ENCODE results near the gene WDR73.

The WDR73 gene

GRCh38 chr15:84616235-84616634 is 37.8 kb downstream of the WDR73 start:
- peaks cover 22% of the 10 kb centered on the region for H3K36me3 ChIP-seq (ENCODE audit: insufficient read depth, low read length)
- H3K4me3 ChIP-seq: no peak overlapping the region
- H3K9me3 ChIP-seq (ENCODE audit: low read depth, low read length): peaks cover 8% of the 10 kb centered on the region
- no peak overlapping the region for H3K9ac ChIP-seq (ENCODE audit: insufficient read length)
- no peak for DNase-seq (ENCODE audit: low read depth, low spot score)
- no peak for TF ChIP-seq POLR2AphosphoS5 (IDR thresholded peaks at IDR 0.05; ENCODE audit: borderline replicate concordance, low read depth, low read length)
- TF ChIP-seq EZH2 (IDR thresholded peaks at IDR 0.05): no peak
- no peak for TF ChIP-seq FOXP2 (optimal IDR thresholded peaks at IDR 0.05; ENCODE audit: control extremely low read depth, extremely low read length, insufficient read depth)
- no peak overlapping the region for H3K27ac ChIP-seq

GRCh38 chr15:84611631-84612030 is 42.5 kb downstream of the WDR73 start:
- no peak for DNase-seq (ENCODE audit: low read depth, low spot score)
- Histone ChIP-seq H3K4me3 (no peak overlapping the region), H3K27ac (no peak overlapping the region), H3K9me3 (ENCODE audit: low read depth, low read length) (no peaks in the 10 kb centered on the region; the same call in 1 of the 2 replicates), H3K9ac (ENCODE audit: insufficient read length) (no peak overlapping the region), H3K36me3 (ENCODE audit: insufficient read depth, low read length) (peaks cover 10% of the 10 kb centered on the region)
- TF ChIP-seq EZH2 (IDR thresholded peaks at IDR 0.05): no peak
- TF ChIP-seq FOXP2 (optimal IDR thresholded peaks at IDR 0.05; ENCODE audit: control extremely low read depth, extremely low read length, insufficient read depth): no peak
- no peak for TF ChIP-seq POLR2AphosphoS5 (IDR thresholded peaks at IDR 0.05; ENCODE audit: borderline replicate concordance, low read depth, low read length)

- Histone ChIP-seq H3K4me3 (no peak overlapping the region), H3K9ac (ENCODE audit: insufficient read length) (no peak overlapping the region), H3K27ac (no peak overlapping the region), H3K36me3 (ENCODE audit: insufficient read depth, low read length) (peaks cover 16% of the 10 kb centered on the region), H3K9me3 (ENCODE audit: low read depth, low read length) (no peaks in the 10 kb centered on the region)
- DNase-seq (ENCODE audit: low read depth, low spot score): no peak
- TF ChIP-seq EZH2 (IDR thresholded peaks at IDR 0.05) (no peak), POLR2AphosphoS5 (IDR thresholded peaks at IDR 0.05; ENCODE audit: borderline replicate concordance, low read depth, low read length) (no peak), FOXP2 (optimal IDR thresholded peaks at IDR 0.05; ENCODE audit: control extremely low read depth, extremely low read length, insufficient read depth) (no peak)
Measured at GRCh38 chr15:84609818-84610525, 44.1 kb downstream of the WDR73 start.

GRCh38 chr15:84608707-84609284 is 45.3 kb downstream of the WDR73 start:
- no peak overlapping the region for H3K4me3 ChIP-seq
- TF ChIP-seq EZH2 (IDR thresholded peaks at IDR 0.05): no peak
- TF ChIP-seq POLR2AphosphoS5 (IDR thresholded peaks at IDR 0.05; ENCODE audit: borderline replicate concordance, low read depth, low read length): no peak
- no peak for TF ChIP-seq FOXP2 (optimal IDR thresholded peaks at IDR 0.05; ENCODE audit: control extremely low read depth, extremely low read length, insufficient read depth)
- no peak overlapping the region for H3K27ac ChIP-seq
- no peak for DNase-seq (ENCODE audit: low read depth, low spot score)
- no peak overlapping the region for H3K9ac ChIP-seq (ENCODE audit: insufficient read length)
- peaks cover 25% of the 10 kb centered on the region for H3K36me3 ChIP-seq (ENCODE audit: insufficient read depth, low read length)
- no peaks in the 10 kb centered on the region for H3K9me3 ChIP-seq (ENCODE audit: low read depth, low read length)

- DNase-seq (ENCODE audit: low read depth, low spot score): no peak
- Histone ChIP-seq H3K9me3 (ENCODE audit: low read depth, low read length) (no peaks in the 10 kb centered on the region), H3K9ac (ENCODE audit: insufficient read length) (no peak overlapping the region), H3K27ac (no peak overlapping the region), H3K4me3 (no peak overlapping the region), H3K36me3 (ENCODE audit: insufficient read depth, low read length) (peaks cover 27% of the 10 kb centered on the region)
- TF ChIP-seq EZH2 (IDR thresholded peaks at IDR 0.05): no peak
- TF ChIP-seq FOXP2 (optimal IDR thresholded peaks at IDR 0.05; ENCODE audit: control extremely low read depth, extremely low read length, insufficient read depth): no peak
- TF ChIP-seq POLR2AphosphoS5 (IDR thresholded peaks at IDR 0.05; ENCODE audit: borderline replicate concordance, low read depth, low read length): no peak
Measured at GRCh38 chr15:84606653-84607120, 47.4 kb downstream of the WDR73 start.

GRCh38 chr15:84605554-84605882 is 48.6 kb downstream of the WDR73 start:
- Histone ChIP-seq H3K9ac (ENCODE audit: insufficient read length) (no peak overlapping the region), H3K36me3 (ENCODE audit: insufficient read depth, low read length) (peaks cover 27% of the 10 kb centered on the region), H3K4me3 (no peak overlapping the region), H3K9me3 (ENCODE audit: low read depth, low read length) (no peaks in the 10 kb centered on the region), H3K27ac (no peak overlapping the region)
- TF ChIP-seq EZH2 (IDR thresholded peaks at IDR 0.05) (no peak), FOXP2 (optimal IDR thresholded peaks at IDR 0.05; ENCODE audit: control extremely low read depth, extremely low read length, insufficient read depth) (no peak), POLR2AphosphoS5 (IDR thresholded peaks at IDR 0.05; ENCODE audit: borderline replicate concordance, low read depth, low read length) (no peak)
- no peak for DNase-seq (ENCODE audit: low read depth, low spot score)

- Histone ChIP-seq H3K9me3 (ENCODE audit: low read depth, low read length) (no peaks in the 10 kb centered on the region), H3K4me3 (no peak overlapping the region), H3K36me3 (ENCODE audit: insufficient read depth, low read length) (peaks cover 27% of the 10 kb centered on the region), H3K27ac (no peak overlapping the region), H3K9ac (ENCODE audit: insufficient read length) (no peak overlapping the region)
- no peak for DNase-seq (ENCODE audit: low read depth, low spot score)
- TF ChIP-seq POLR2AphosphoS5 (IDR thresholded peaks at IDR 0.05; ENCODE audit: borderline replicate concordance, low read depth, low read length) (no peak), FOXP2 (optimal IDR thresholded peaks at IDR 0.05; ENCODE audit: control extremely low read depth, extremely low read length, insufficient read depth) (no peak), EZH2 (IDR thresholded peaks at IDR 0.05) (no peak)
Measured at GRCh38 chr15:84604826-84605553, 49.1 kb downstream of the WDR73 start.

- Histone ChIP-seq H3K4me3 (no peak overlapping the region), H3K9me3 (ENCODE audit: low read depth, low read length) (no peaks in the 10 kb centered on the region), H3K36me3 (ENCODE audit: insufficient read depth, low read length) (peaks cover 26% of the 10 kb centered on the region), H3K9ac (ENCODE audit: insufficient read length) (no peak overlapping the region), H3K27ac (no peak overlapping the region)
- DNase-seq (ENCODE audit: low read depth, low spot score): no peak
- no peak for TF ChIP-seq POLR2AphosphoS5 (IDR thresholded peaks at IDR 0.05; ENCODE audit: borderline replicate concordance, low read depth, low read length)
- no peak for TF ChIP-seq FOXP2 (optimal IDR thresholded peaks at IDR 0.05; ENCODE audit: control extremely low read depth, extremely low read length, insufficient read depth)
- TF ChIP-seq EZH2 (IDR thresholded peaks at IDR 0.05): no peak
Measured at GRCh38 chr15:84603630-84604379, 50.3 kb downstream of the WDR73 start.
